KG1 (cell line): Measurements from ENCODE around the gene DCC.
"Not testable (repeated sequence)": the region's sequence is repeated elsewhere in the genome, so short reads cannot be mapped to it uniquely, and the experiment has no call there.

Experiments
- DNase-seq: peaks from one replicate; lab custom pipeline; 2025; lab: John Stamatoyannopoulos, UW

The DCC gene

GRCh38 chr18:52352920-52353319 lies 12.9 kb downstream of the DCC start:
- no peak for DNase-seq

- DNase-seq, result no peak
These were observed 13.6 kb downstream of the DCC start for GRCh38 chr18:52353589-52353988.

- DNase-seq, result no peak
These were observed 23.9 kb downstream of the DCC start for GRCh38 chr18:52363861-52364260.

GRCh38 chr18:52366851-52367250 lies 26.9 kb downstream of the DCC start:
- DNase-seq, result not testable (repeated sequence)

GRCh38 chr18:52367953-52368742 lies 28.2 kb downstream of the DCC start:
- DNase-seq, result no peak

- no peak for DNase-seq
These were observed 30.8 kb downstream of the DCC start for GRCh38 chr18:52370841-52371240.

GRCh38 chr18:52376104-52376503 lies 36.1 kb downstream of the DCC start:
- no peak for DNase-seq

- DNase-seq, result no peak
These were observed 37.1 kb downstream of the DCC start for GRCh38 chr18:52377094-52377493.

- DNase-seq, result no peak
These were observed 46.3 kb downstream of the DCC start for GRCh38 chr18:52386306-52386705.

GRCh38 chr18:52387175-52387574 lies 47.2 kb downstream of the DCC start:
- no peak for DNase-seq

GRCh38 chr18:52391810-52392559 lies 52.0 kb downstream of the DCC start:
- no peak for DNase-seq

GRCh38 chr18:52394602-52395001 lies 54.6 kb downstream of the DCC start:
- no peak for DNase-seq

GRCh38 chr18:52395146-52395852 lies 55.3 kb downstream of the DCC start:
- no peak for DNase-seq

- DNase-seq, result no peak
These were observed 61.2 kb downstream of the DCC start for GRCh38 chr18:52401236-52401635.

- DNase-seq, result no peak
These were observed 62.8 kb downstream of the DCC start for GRCh38 chr18:52402814-52403213.

GRCh38 chr18:52403291-52404021 lies 63.5 kb downstream of the DCC start:
- DNase-seq, result no peak

- no peak for DNase-seq
These were observed 68.9 kb downstream of the DCC start for GRCh38 chr18:52408800-52409302.

GRCh38 chr18:52409727-52410126 lies 69.7 kb downstream of the DCC start:
- DNase-seq, result no peak

GRCh38 chr18:52415131-52415530 lies 75.1 kb downstream of the DCC start:
- no peak for DNase-seq

GRCh38 chr18:52422985-52423601 lies 83.1 kb downstream of the DCC start:
- DNase-seq, result no peak

- no peak for DNase-seq
These were observed 86.0 kb downstream of the DCC start for GRCh38 chr18:52426041-52426440.
